Uterus (tissue), 2 donors: ENCODE data around the gene TMEM245.

Source experiments
- CTCF ChIP-seq, 4 experiments: fragments of 200-600 bp in 2 of 4; fragments of 450-650 bp in 2 of 4; sonication (generic) in 2 of 4; IDR thresholded peaks; one replicate each; pipeline ENCODE4 v1.5.1; 2016 to 2019; ENCODE audit warnings: antibody characterized with exemption in 4 of 4, mild to moderate bottlenecking in 2 of 4, moderate library complexity in 1 of 4
- POLR2A ChIP-seq, 2 donors: fragments of 450-650 bp; IDR thresholded peaks; one replicate each; pipeline ENCODE4 v1.6.1; 2016; ENCODE audit warnings: antibody characterized with exemption in 2 of 2, mild to moderate bottlenecking in 1 of 2, moderate library complexity in 1 of 2

DNA sequence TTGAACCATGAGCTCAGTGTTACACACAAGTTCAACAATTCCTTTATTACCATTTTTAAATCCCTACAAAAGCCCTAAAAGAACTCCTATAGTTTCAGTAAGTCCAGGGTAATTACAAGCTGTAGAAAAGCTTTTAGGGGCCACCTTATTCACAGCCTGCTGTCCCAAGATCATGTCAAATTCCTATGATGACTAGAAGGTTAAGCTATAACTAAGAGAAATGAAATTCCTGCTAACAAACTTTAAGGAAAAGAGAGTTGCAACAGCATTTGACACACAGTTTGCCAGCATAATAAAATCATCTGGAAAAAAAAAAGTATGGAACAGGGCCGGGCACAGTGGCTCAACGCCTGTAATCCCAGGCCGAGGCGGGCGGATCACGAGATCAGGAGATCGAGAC, 31.5 kb downstream of the TMEM245 start:
- TF ChIP-seq CTCF (IDR thresholded peaks at IDR 0.05) (no peak), POLR2A (IDR thresholded peaks at IDR 0.05) (no peak)
